Activated CD4-positive, alpha-beta T cell treated with anti-CD3 and anti-CD28 coated beads for 36 hours (primary cell): ENCODE measurements around the gene LMAN1L. TPM values are rescaled to one million over a fixed set of nuclear protein-coding genes. Genes with fewer than 3 reads are reported as not detected.

ENCODE experiments used
- ATAC-seq: fragments of 200-7000 bp; cut with Tn5 transposase; one replicate; pipeline ENCODE4 v1.10.0; 2021; ENCODE audit warnings: mild to moderate bottlenecking, moderate library complexity
- CTCF ChIA-PET: fragments of 350-600 bp; sonication (Branson Sonifier 250); formaldehyde crosslinking; loops from one replicate; lab custom pipeline; 2021; ENCODE audit warnings: antibody characterized with exemption; lab: Charles Lee
- POLR2A ChIA-PET: fragments of 350-600 bp; sonication (Branson Sonifier 250); formaldehyde crosslinking; loops from one replicate; lab custom pipeline; 2021; ENCODE audit warnings: antibody characterized with exemption, inconsistent platforms; lab: Charles Lee
- DNase-seq: peaks from one replicate; pipeline ENCODE4 v3.0.0-alpha.2; 2020
- H3K27ac Mint-ChIP-seq: one replicate; pipeline ENCODE4 v1.8.0; 2021; ENCODE audit warnings: mixed read lengths
- H3K27me3 Mint-ChIP-seq: one replicate; pipeline ENCODE4 v1.8.0; 2021; ENCODE audit warnings: mixed read lengths
- H3K36me3 Mint-ChIP-seq: one replicate; pipeline ENCODE4 v1.8.0; 2021; ENCODE audit warnings: low read depth, mixed read lengths
- H3K4me1 Mint-ChIP-seq: one replicate; pipeline ENCODE4 v1.8.0; 2021; ENCODE audit warnings: mixed read lengths
- H3K4me3 Mint-ChIP-seq: one replicate; pipeline ENCODE4 v1.8.0; 2021; ENCODE audit warnings: mild to moderate bottlenecking, moderate library complexity, mixed read lengths
- H3K9me3 Mint-ChIP-seq: one replicate; pipeline ENCODE4 v1.8.0; 2021; ENCODE audit warnings: low read depth, mixed read lengths
- intact Hi-C, 2 experiments: fragments of 100-400 bp; cut with DNase I in 1 of 2; cut with micrococcal nuclease in 1 of 2; formaldehyde crosslinking; loops; one replicate each; pipeline versions ENCODE4 v1.14.2 to v1.15.1; 2022 to 2024; cut with DNase I, micrococcal nuclease
- total RNA-seq, 2 experiments: library from RNA; stranded (reverse); gene quantifications; one replicate each; pipeline ENCODE4 v1.2.3, GENCODE V29; 2021

Gene LMAN1L
- total RNA-seq, 2 experiments from 2014 or later = 0.25 TPM; not detected in 1

DNA sequence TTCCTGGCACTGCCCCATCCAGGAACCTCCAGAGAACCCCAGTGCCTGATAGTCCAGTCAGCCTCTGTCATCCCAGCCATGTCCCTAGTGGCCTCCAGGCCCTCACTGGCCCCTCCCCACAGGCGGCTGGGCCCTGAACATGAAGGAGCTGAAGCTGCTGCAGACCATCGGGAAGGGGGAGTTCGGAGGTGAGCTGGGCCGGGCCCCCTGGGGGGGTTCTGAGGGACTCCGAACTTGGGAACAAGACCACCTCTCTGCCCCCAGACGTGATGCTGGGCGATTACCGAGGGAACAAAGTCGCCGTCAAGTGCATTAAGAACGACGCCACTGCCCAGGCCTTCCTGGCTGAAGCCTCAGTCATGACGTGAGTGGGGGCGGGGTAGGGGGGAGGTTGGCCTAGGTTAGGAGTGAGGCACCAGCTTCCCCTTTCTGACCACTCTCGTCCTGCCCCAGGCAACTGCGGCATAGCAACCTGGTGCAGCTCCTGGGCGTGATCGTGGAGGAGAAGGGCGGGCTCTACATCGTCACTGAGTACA lies 12.0 kb upstream of the LMAN1L start:
- no peak for ATAC-seq
- intact Hi-C loops = loop anchor here (1.0 to 5.0 kb wide), 4 partner anchors 18 to 42 kb away; partner anchors contain the start of genes CSK (in 1 of the 2) and ULK3 (in 1 of the 2)
- no peaks in the 10 kb centered on the region for H3K27me3 Mint-ChIP-seq
- H3K36me3 Mint-ChIP-seq = peaks cover 64% of the 10 kb centered on the region
- no peak for DNase-seq
- H3K4me3 Mint-ChIP-seq = no peak overlapping the region
- H3K27ac Mint-ChIP-seq = peak overlapping the region; percentile 25
- POLR2A ChIA-PET = interaction anchor here (0.6 to 1.1 kb wide), 2 partner anchors 10 to 23 kb away, joined by 3 to 4 read pairs; no protein-coding TSS in a partner anchor
- CTCF ChIA-PET = interaction anchor here (0.6 to 6.1 kb wide), 9 partner anchors 10 to 163 kb away, joined by 3 to 93 read pairs (median 4); partner anchors contain the start of gene CSK
- H3K4me1 Mint-ChIP-seq = peaks cover 39% of the 10 kb centered on the region
- H3K9me3 Mint-ChIP-seq = no peaks in the 10 kb centered on the region

DNA sequence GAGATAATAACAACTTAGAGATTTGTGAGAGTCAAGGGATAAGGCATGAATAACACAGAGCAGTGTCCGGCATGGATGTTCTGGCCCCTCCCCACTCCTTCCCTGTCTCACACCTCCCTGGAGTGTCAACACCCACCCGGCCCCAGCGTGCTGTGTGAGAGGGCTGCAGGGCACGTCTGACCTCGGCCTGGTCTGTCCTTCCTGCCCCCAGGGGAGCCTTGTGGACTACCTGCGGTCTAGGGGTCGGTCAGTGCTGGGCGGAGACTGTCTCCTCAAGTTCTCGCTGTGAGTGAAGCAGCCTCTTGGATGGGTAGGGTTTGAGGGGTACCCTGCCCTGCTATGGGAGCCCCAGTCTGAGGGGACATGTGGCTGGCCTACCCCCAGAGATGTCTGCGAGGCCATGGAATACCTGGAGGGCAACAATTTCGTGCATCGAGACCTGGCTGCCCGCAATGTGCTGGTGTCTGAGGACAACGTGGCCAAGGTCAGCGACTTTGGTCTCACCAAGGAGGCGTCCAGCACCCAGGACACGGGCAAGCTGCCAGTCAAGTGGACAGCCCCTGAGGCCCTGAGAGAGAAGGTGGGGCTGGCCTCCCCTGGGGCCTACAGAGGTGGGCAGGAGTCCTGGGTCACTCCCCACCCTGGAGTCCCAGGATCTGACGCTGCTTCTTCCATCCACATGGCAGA lies 11.2 kb upstream of the LMAN1L start:
- ChIA-PET CTCF (interaction anchor here (0.8 to 2.8 kb wide), 4 partner anchors 21 to 164 kb away, joined by 3 to 93 read pairs (median 24); partner anchors contain the start of gene CSK), POLR2A (no interaction called here)
- no peaks in the 10 kb centered on the region for H3K27me3 Mint-ChIP-seq
- no peak overlapping the region for H3K4me3 Mint-ChIP-seq
- H3K36me3 Mint-ChIP-seq = peaks cover 58% of the 10 kb centered on the region
- no peak for ATAC-seq
- no peak for DNase-seq
- H3K4me1 Mint-ChIP-seq = peaks cover 34% of the 10 kb centered on the region
- H3K9me3 Mint-ChIP-seq = no peaks in the 10 kb centered on the region
- no peak overlapping the region for H3K27ac Mint-ChIP-seq
- intact Hi-C loops = loop anchor here (2.0 to 5.0 kb wide), 3 partner anchors 19 to 41 kb away; partner anchors contain the start of genes CSK (in 1 of the 2) and ULK3 (in 1 of the 2)

DNA sequence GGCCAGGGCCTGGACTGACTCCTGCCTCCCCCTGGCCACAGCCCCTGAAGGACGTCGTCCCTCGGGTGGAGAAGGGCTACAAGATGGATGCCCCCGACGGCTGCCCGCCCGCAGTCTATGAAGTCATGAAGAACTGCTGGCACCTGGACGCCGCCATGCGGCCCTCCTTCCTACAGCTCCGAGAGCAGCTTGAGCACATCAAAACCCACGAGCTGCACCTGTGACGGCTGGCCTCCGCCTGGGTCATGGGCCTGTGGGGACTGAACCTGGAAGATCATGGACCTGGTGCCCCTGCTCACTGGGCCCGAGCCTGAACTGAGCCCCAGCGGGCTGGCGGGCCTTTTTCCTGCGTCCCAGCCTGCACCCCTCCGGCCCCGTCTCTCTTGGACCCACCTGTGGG lies 10.3 kb upstream of the LMAN1L start:
- intact Hi-C loops = loop anchor here in 1 of 2 experiments (5.0 kb wide), 1 partner anchor 40 kb away; the partner anchor contains the start of gene ULK3
- Mint-ChIP-seq H3K9me3 (no peaks in the 10 kb centered on the region), H3K36me3 (peaks cover 56% of the 10 kb centered on the region), H3K4me3 (no peak overlapping the region), H3K4me1 (peaks cover 37% of the 10 kb centered on the region), H3K27ac (no peak overlapping the region), H3K27me3 (no peaks in the 10 kb centered on the region)
- ChIA-PET CTCF (interaction anchor here (0.7 kb wide), 1 partner anchor 15 kb away, joined by 3 read pairs; no protein-coding TSS in a partner anchor), POLR2A (no interaction called here)
- ATAC-seq (no peak), DNase-seq (no peak)

- ChIA-PET CTCF (interaction anchor here (1.4 kb wide), 1 partner anchor 15 kb away, joined by 9 read pairs; no protein-coding TSS in a partner anchor), POLR2A (no interaction called here)
- peak overlapping the region; percentile 51 for H3K27ac Mint-ChIP-seq
- DNase-seq (no peak), ATAC-seq (no peak)
- peaks cover 55% of the 10 kb centered on the region for H3K36me3 Mint-ChIP-seq
- intact Hi-C loops = loop anchor here in 1 of 2 experiments (5.0 kb wide), 1 partner anchor 39 kb away; the partner anchor contains the start of gene ULK3
- no peak overlapping the region for H3K4me3 Mint-ChIP-seq
- no peaks in the 10 kb centered on the region for H3K27me3 Mint-ChIP-seq
- H3K9me3 Mint-ChIP-seq = no peaks in the 10 kb centered on the region
- peaks cover 34% of the 10 kb centered on the region for H3K4me1 Mint-ChIP-seq
Measured at GRCh38 chr15:74802862-74803447, 9.7 kb upstream of the LMAN1L start.

- ChIA-PET CTCF (interaction anchor here (1.0 to 2.9 kb wide), 8 partner anchors 12 to 170 kb away, joined by 3 to 16 read pairs (median 4); no protein-coding TSS in a partner anchor), POLR2A (interaction anchor here (1.1 to 1.2 kb wide), 2 partner anchors 11 to 121 kb away, joined by 4 to 7 read pairs; no protein-coding TSS in a partner anchor)
- Mint-ChIP-seq H3K27ac (peak overlapping the region; percentile 12), H3K36me3 (peaks cover 37% of the 10 kb centered on the region), H3K4me1 (peaks cover 25% of the 10 kb centered on the region), H3K9me3 (no peaks in the 10 kb centered on the region), H3K27me3 (no peaks in the 10 kb centered on the region), H3K4me3 (no peak overlapping the region)
- no peak for DNase-seq
- intact Hi-C loops = loop anchor here in 1 of 2 experiments (5.0 kb wide), 1 partner anchor 37 kb away; the partner anchor contains the start of gene ULK3
- no peak for ATAC-seq
Measured at GRCh38 chr15:74804935-74805334, 7.7 kb upstream of the LMAN1L start.

GRCh38 chr15:74807282-74807681 lies 5.4 kb upstream of the LMAN1L start:
- H3K27me3 Mint-ChIP-seq = no peaks in the 10 kb centered on the region
- no peak for DNase-seq
- H3K27ac Mint-ChIP-seq = peak overlapping the region; percentile 32
- H3K36me3 Mint-ChIP-seq = peaks cover 19% of the 10 kb centered on the region
- CTCF ChIA-PET = interaction anchor here (0.8 to 1.9 kb wide), 5 partner anchors 9 to 194 kb away, joined by 3 to 6 read pairs (median 3); no protein-coding TSS in a partner anchor
- peaks cover 21% of the 10 kb centered on the region for H3K4me1 Mint-ChIP-seq
- POLR2A ChIA-PET = no interaction called here
- ATAC-seq = no peak
- intact Hi-C loops = no loop called here
- H3K4me3 Mint-ChIP-seq = no peak overlapping the region
- H3K9me3 Mint-ChIP-seq = no peaks in the 10 kb centered on the region

GRCh38 chr15:74808078-74808839 lies 4.4 kb upstream of the LMAN1L start:
- H3K27ac Mint-ChIP-seq = peak overlapping the region; percentile 70
- CTCF ChIA-PET = interaction anchor here (0.6 to 1.9 kb wide), 9 partner anchors 13 to 176 kb away, joined by 3 to 6 read pairs (median 3); no protein-coding TSS in a partner anchor

DNA sequence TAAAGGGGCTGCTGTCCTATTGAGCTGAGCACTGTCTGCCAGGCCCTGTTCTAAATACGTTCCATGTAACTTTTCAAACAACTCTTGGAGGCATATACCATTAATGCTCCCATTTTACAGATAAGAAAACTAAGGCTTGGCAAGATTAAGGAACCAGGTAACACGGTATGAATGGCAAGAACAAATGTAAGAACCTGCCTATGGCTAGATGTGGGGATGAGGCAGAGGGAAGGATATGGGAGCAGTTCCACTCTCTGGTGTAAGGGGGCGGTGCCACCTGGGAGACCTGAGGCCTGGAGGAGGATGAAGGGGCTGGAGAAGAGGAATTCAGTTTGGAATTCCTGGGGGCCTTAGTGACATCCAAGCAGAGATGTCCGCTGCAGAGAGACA lies 3.8 kb upstream of the LMAN1L start:
- Mint-ChIP-seq H3K4me1 (peaks cover 21% of the 10 kb centered on the region), H3K36me3 (peaks cover 11% of the 10 kb centered on the region), H3K4me3 (no peak overlapping the region), H3K27me3 (no peaks in the 10 kb centered on the region), H3K9me3 (no peaks in the 10 kb centered on the region), H3K27ac (no peak overlapping the region)
- DNase-seq = no peak
- intact Hi-C loops = no loop called here
- CTCF ChIA-PET = interaction anchor here (0.6 to 1.2 kb wide), 4 partner anchors 14 to 157 kb away, joined by 3 read pairs; no protein-coding TSS in a partner anchor
- POLR2A ChIA-PET = no interaction called here
- no peak for ATAC-seq

More at GRCh38 chr15:74808078-74808839, 4.4 kb upstream of the LMAN1L start:
- H3K4me3 Mint-ChIP-seq = no peak overlapping the region
- POLR2A ChIA-PET = interaction anchor here (0.6 to 0.7 kb wide), 3 partner anchors 25 to 161 kb away, joined by 3 to 9 read pairs (median 4); no protein-coding TSS in a partner anchor
- H3K9me3 Mint-ChIP-seq = no peaks in the 10 kb centered on the region
- intact Hi-C loops = no loop called here
- no peaks in the 10 kb centered on the region for H3K27me3 Mint-ChIP-seq
- H3K36me3 Mint-ChIP-seq = peaks cover 12% of the 10 kb centered on the region
- peaks cover 21% of the 10 kb centered on the region for H3K4me1 Mint-ChIP-seq
- no peak for DNase-seq
- peak; percentile 6 for ATAC-seq

GRCh38 chr15:74809242-74809641 lies 3.4 kb upstream of the LMAN1L start:
- no peak overlapping the region for H3K27ac Mint-ChIP-seq

GRCh38 chr15:74809956-74810355 lies 2.7 kb upstream of the LMAN1L start:
- Mint-ChIP-seq H3K36me3 (peaks cover 1% of the 10 kb centered on the region), H3K4me1 (peaks cover 21% of the 10 kb centered on the region), H3K4me3 (no peak overlapping the region), H3K27me3 (no peaks in the 10 kb centered on the region), H3K9me3 (no peaks in the 10 kb centered on the region), H3K27ac (no peak overlapping the region)
- DNase-seq (no peak), ATAC-seq (no peak)
- intact Hi-C loops = no loop called here
- POLR2A ChIA-PET = interaction anchor here (0.6 to 0.8 kb wide), 2 partner anchors 53 to 154 kb away, joined by 3 to 4 read pairs; no protein-coding TSS in a partner anchor
- CTCF ChIA-PET = no interaction called here

More at GRCh38 chr15:74809242-74809641, 3.4 kb upstream of the LMAN1L start:
- DNase-seq (no peak), ATAC-seq (no peak)
- Mint-ChIP-seq H3K9me3 (no peaks in the 10 kb centered on the region), H3K27me3 (no peaks in the 10 kb centered on the region), H3K4me1 (peaks cover 21% of the 10 kb centered on the region), H3K36me3 (peaks cover 7% of the 10 kb centered on the region), H3K4me3 (no peak overlapping the region)
- CTCF ChIA-PET = interaction anchor here (0.8 kb wide), 1 partner anchor 158 kb away, joined by 3 read pairs; no protein-coding TSS in a partner anchor
- intact Hi-C loops = no loop called here
- POLR2A ChIA-PET = interaction anchor here (0.6 kb wide), 1 partner anchor 52 kb away, joined by 3 read pairs; no protein-coding TSS in a partner anchor
